PC-9 (cell line): Measurements from ENCODE around the gene TRMT61B.

Experiments used
- CTCF ChIP-seq: fragments of 200-600 bp; sonication (generic); conservative IDR thresholded peaks from 2 replicates; pipeline ENCODE4 v1.6.1; 2017; ENCODE audit warnings: mixed run types, antibody characterized with exemption, mild to moderate bottlenecking, moderate library complexity
- EZH2 ChIP-seq: fragments of 200-600 bp; sonication (generic); IDR thresholded peaks from 2 replicates; pipeline ENCODE4 v1.8.0; 2017; ENCODE audit warnings: antibody characterized with exemption, low read depth

GRCh38 chr2:28915939-28916338 is 45.8 kb upstream of the TRMT61B start:
- TF ChIP-seq CTCF, result no peak
- no peak for TF ChIP-seq EZH2
